GM21390 (cell line): ENCODE data around the gene CNTN1.

Source experiments
- ATAC-seq: cut with Tn5 transposase; IDR thresholded peaks from one replicate; pipeline ENCODE4 v1.9.1; 2021; ENCODE audit not compliant: unreplicated experiment

The CNTN1 gene

GRCh38 chr12:40957417-40957816 lies 265.2 kb downstream of the CNTN1 start:
- ATAC-seq = no peak

- ATAC-seq = no peak
Measured at GRCh38 chr12:40959041-40959440, 266.8 kb downstream of the CNTN1 start.

- no peak for ATAC-seq
Measured at GRCh38 chr12:40963751-40964150, 271.5 kb downstream of the CNTN1 start.

- no peak for ATAC-seq
Measured at GRCh38 chr12:40969796-40970195, 277.6 kb downstream of the CNTN1 start.

GRCh38 chr12:40970320-40970907 lies 278.2 kb downstream of the CNTN1 start:
- no peak for ATAC-seq

GRCh38 chr12:40971911-40972310 lies 279.7 kb downstream of the CNTN1 start:
- ATAC-seq = no peak

GRCh38 chr12:40976546-40976945 lies 284.3 kb downstream of the CNTN1 start:
- no peak for ATAC-seq

- no peak for ATAC-seq
Measured at GRCh38 chr12:40980427-40980961, 288.3 kb downstream of the CNTN1 start.

GRCh38 chr12:40986001-40986400 lies 293.8 kb downstream of the CNTN1 start:
- no peak for ATAC-seq

- ATAC-seq = no peak
Measured at GRCh38 chr12:40988355-40988754, 296.1 kb downstream of the CNTN1 start.

GRCh38 chr12:40988824-40989223 lies 296.6 kb downstream of the CNTN1 start:
- ATAC-seq = no peak

- no peak for ATAC-seq
Measured at GRCh38 chr12:40989785-40990184, 297.5 kb downstream of the CNTN1 start.

GRCh38 chr12:40992158-40992557 lies 299.9 kb downstream of the CNTN1 start:
- ATAC-seq = no peak

- no peak for ATAC-seq
Measured at GRCh38 chr12:40992674-40993073, 300.4 kb downstream of the CNTN1 start.

GRCh38 chr12:40993158-40993557 lies 300.9 kb downstream of the CNTN1 start:
- no peak for ATAC-seq

GRCh38 chr12:40996091-40996490 lies 303.9 kb downstream of the CNTN1 start:
- ATAC-seq = no peak

- ATAC-seq = no peak
Measured at GRCh38 chr12:40999210-40999609, 307.0 kb downstream of the CNTN1 start.

- no peak for ATAC-seq
Measured at GRCh38 chr12:41008472-41008871, 316.2 kb downstream of the CNTN1 start.

- no peak for ATAC-seq
Measured at GRCh38 chr12:41011939-41012338, 319.7 kb downstream of the CNTN1 start.

- ATAC-seq = no peak
Measured at GRCh38 chr12:41013881-41014642, 321.8 kb downstream of the CNTN1 start.

GRCh38 chr12:41014643-41015020 lies 322.4 kb downstream of the CNTN1 start:
- ATAC-seq = no peak

- no peak for ATAC-seq
Measured at GRCh38 chr12:41018010-41018409, 325.8 kb downstream of the CNTN1 start.

- no peak for ATAC-seq
Measured at GRCh38 chr12:41019461-41019860, 327.2 kb downstream of the CNTN1 start.
